Tibial nerve (tissue), 4 donors: Measurements from ENCODE around the gene MTA3.
A peak's percentile ranks its signal among the peaks of the same experiment; 100 is the strongest.

ENCODE experiments used
- EP300 ChIP-seq, 2 donors: sonication (generic); formaldehyde crosslinking; IDR thresholded peaks; one replicate each; pipeline ENCODE4 v1.6.1; 2017; ENCODE audit warnings: antibody characterized with exemption in 2 of 2, mild to moderate bottlenecking in 1 of 2
- POLR2A ChIP-seq, 2 donors: fragments of 450-650 bp; IDR thresholded peaks; one replicate each; pipeline ENCODE4 v1.6.1; 2017; ENCODE audit warnings: antibody characterized with exemption in 2 of 2, mild to moderate bottlenecking in 2 of 2, moderate library complexity in 2 of 2
- TF ChIP-seq, protein P1 (sequence below), 5 experiments: fragments of 200-600 bp in 3 of 5; fragments of 450-650 bp in 2 of 5; sonication (generic) in 3 of 5; IDR thresholded peaks; one replicate each; pipeline ENCODE4 v1.5.1; 2016 to 2019; ENCODE audit warnings: antibody characterized with exemption in 5 of 5, mild to moderate bottlenecking in 3 of 5, moderate library complexity in 2 of 5

DNA sequence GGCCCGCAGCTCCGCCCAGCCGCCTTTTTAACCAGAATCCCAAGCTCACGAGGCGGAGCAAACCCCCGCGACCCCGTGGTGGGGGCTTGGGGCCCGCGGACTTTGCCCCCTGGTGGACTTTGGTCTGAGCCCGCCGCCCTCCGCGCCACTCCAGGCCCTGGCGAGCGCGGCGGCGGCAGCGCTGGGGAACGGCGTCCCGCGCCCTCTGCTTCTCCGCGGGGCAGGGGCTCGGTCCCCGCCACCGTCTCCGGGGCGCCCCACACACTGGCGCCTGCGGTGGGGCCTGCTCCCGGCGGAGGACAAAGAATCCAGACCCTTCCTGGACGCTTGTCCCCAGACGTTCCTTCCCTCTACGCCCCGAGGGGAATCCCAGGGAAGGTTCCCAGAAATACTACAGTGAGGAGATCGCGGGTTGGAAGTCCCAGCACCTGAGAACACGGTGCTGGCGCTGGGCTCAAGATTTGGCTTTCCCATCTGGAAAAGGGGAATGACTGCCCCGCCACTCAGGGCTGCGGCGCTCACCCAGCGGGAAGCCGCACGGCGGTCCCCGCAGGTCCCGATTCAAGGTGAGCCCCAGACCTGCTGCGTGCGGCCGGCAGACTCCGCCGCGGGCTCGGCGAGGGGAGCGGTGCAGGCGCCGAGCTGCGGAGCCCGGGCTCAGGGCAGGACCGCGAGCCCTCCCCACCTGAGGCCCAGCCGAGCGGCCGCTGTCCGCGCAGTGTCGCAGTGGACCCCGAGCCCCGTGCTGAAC lies 224.3 kb downstream of the MTA3 start, which contains the start of gene HAAO:
- TF ChIP-seq, protein P1, sequence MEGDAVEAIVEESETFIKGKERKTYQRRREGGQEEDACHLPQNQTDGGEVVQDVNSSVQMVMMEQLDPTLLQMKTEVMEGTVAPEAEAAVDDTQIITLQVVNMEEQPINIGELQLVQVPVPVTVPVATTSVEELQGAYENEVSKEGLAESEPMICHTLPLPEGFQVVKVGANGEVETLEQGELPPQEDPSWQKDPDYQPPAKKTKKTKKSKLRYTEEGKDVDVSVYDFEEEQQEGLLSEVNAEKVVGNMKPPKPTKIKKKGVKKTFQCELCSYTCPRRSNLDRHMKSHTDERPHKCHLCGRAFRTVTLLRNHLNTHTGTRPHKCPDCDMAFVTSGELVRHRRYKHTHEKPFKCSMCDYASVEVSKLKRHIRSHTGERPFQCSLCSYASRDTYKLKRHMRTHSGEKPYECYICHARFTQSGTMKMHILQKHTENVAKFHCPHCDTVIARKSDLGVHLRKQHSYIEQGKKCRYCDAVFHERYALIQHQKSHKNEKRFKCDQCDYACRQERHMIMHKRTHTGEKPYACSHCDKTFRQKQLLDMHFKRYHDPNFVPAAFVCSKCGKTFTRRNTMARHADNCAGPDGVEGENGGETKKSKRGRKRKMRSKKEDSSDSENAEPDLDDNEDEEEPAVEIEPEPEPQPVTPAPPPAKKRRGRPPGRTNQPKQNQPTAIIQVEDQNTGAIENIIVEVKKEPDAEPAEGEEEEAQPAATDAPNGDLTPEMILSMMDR (IDR thresholded peaks at IDR 0.05), result peak in 4 of 5 experiments; percentile 18 to 51 (median 38)
- TF ChIP-seq POLR2A (IDR thresholded peaks at IDR 0.05) (peak in 1 of 2 donors; percentile 24), EP300 (IDR thresholded peaks at IDR 0.05) (peak in 1 of 2 donors; percentile 32)
